Cardiac muscle cell (in vitro differentiated cells and primary cell): ENCODE results near the gene EFNA5. TPM values are rescaled to one million over a fixed set of nuclear protein-coding genes. Genes with fewer than 3 reads are reported as not detected.

Source experiments
- DNase-seq, 2 donors: peaks; one replicate each; pipeline versions ENCODE4 v3.0.0 to v3.0.0-alpha.2; 2010 to 2017; ENCODE audit warnings: low read depth in 1 of 2, low spot score in 1 of 2
- H3K27ac ChIP-seq: fragments of 200-600 bp; sonication (generic); 2 replicates; pipeline ENCODE4 v1.5.1; 2016
- H3K27me3 ChIP-seq: fragments of 200-600 bp; sonication (generic); 2 replicates; pipeline ENCODE4 v1.6.0; 2016; ENCODE audit warnings: control low read depth
- H3K36me3 ChIP-seq: fragments of 200-600 bp; sonication (generic); 2 replicates; pipeline ENCODE4 v1.5.1; 2016; ENCODE audit warnings: control low read depth
- H3K4me1 ChIP-seq: fragments of 200-600 bp; sonication (generic); 2 replicates; pipeline ENCODE4 v1.8.1; 2017; ENCODE audit warnings: low read depth, mild to moderate bottlenecking, mixed run types
- H3K4me3 ChIP-seq: fragments of 200-600 bp; sonication (generic); 2 replicates; pipeline ENCODE4 v1.5.1; 2016; ENCODE audit warnings: mild to moderate bottlenecking
- H3K9me3 ChIP-seq: fragments of 200-600 bp; sonication (generic); 2 replicates; pipeline ENCODE4 v1.5.1; 2017; ENCODE audit warnings: low read depth, mild to moderate bottlenecking, control low read depth
- polyA plus RNA-seq: library from polyadenylated mRNA; unstranded; fragments of >200 nt; fragmentation: Nextera tagmentation; extraction: Ambion mirVana; gene quantifications from 2 replicates; pipeline ENCODE4 v1.2.1, GENCODE V29; 2016
- total RNA-seq: library from RNA; depleted of rRNA; stranded (reverse); fragments of >200 nt; gene quantifications from 2 replicates; pipeline ENCODE4 v1.2.3, GENCODE V29; 2016
- TF ChIP-seq, protein P1 (sequence below): IDR thresholded peaks from 2 replicates; pipeline ENCODE4 v1.5.1; 2012; ENCODE audit warnings: low read depth, mild to moderate bottlenecking, low read length

The EFNA5 gene
- total and polyA plus RNA-seq, 2 experiments from 2014 or later, result 4.5 to 12.0 TPM

DNA sequence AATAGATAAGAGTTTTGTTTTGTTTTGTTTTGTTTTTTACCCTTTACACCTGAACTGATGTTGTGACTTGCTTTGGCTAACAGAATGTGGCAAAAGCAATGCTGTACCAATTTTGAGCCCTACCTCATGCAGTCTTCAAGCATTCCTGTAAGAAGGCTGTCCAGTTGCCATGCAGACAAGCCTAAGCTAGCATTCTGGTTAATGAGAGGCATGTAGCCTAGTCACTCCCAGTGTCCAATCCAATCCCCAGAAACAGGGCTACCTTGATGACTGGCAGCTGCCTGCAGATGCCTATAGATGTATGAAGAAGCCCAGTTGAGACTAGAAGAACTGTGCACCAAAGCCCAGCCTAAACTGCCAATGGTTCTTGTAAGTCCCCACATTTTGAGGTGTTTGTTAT, 9.4 kb upstream of the EFNA5 start:
- TF ChIP-seq, protein P1, sequence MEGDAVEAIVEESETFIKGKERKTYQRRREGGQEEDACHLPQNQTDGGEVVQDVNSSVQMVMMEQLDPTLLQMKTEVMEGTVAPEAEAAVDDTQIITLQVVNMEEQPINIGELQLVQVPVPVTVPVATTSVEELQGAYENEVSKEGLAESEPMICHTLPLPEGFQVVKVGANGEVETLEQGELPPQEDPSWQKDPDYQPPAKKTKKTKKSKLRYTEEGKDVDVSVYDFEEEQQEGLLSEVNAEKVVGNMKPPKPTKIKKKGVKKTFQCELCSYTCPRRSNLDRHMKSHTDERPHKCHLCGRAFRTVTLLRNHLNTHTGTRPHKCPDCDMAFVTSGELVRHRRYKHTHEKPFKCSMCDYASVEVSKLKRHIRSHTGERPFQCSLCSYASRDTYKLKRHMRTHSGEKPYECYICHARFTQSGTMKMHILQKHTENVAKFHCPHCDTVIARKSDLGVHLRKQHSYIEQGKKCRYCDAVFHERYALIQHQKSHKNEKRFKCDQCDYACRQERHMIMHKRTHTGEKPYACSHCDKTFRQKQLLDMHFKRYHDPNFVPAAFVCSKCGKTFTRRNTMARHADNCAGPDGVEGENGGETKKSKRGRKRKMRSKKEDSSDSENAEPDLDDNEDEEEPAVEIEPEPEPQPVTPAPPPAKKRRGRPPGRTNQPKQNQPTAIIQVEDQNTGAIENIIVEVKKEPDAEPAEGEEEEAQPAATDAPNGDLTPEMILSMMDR, result no peak
- Histone ChIP-seq H3K9me3 (no peaks in the 10 kb centered on the region), H3K4me3 (no peak overlapping the region), H3K36me3 (no peaks in the 10 kb centered on the region), H3K27me3 (peaks cover 7% of the 10 kb centered on the region), H3K4me1 (no peaks in the 10 kb centered on the region), H3K27ac (no peak overlapping the region)
- DNase-seq, result no peak

GRCh38 chr5:107676702-107677101, 6.0 kb upstream of the EFNA5 start:
- Histone ChIP-seq H3K27ac (no peak overlapping the region), H3K27me3 (peaks cover 20% of the 10 kb centered on the region), H3K4me3 (no peak overlapping the region), H3K4me1 (no peaks in the 10 kb centered on the region), H3K36me3 (no peaks in the 10 kb centered on the region), H3K9me3 (no peaks in the 10 kb centered on the region)
- TF ChIP-seq, protein P1, result no peak
- DNase-seq, result no peak

DNA sequence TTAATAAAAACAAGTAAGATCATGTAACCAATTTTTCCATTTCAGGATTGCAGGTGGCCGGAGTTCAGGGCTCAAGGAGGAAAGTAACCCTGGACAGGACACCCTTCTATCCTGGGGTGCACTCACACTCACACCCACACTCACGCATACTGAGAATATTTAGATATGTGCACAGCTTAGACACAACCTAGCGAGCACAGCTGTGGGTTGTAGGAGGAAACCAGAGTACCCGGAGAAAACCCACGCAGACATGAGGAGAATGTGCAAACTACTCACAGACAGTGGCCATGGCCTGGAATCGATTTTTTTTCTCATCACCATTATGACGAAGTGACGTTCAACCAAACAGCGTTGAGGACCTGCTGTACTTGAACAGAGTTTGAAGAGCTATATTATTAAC, 4.5 kb upstream of the EFNA5 start:
- TF ChIP-seq, protein P1, result no peak
- Histone ChIP-seq H3K27ac (no peak overlapping the region), H3K4me1 (no peaks in the 10 kb centered on the region), H3K27me3 (peaks cover 20% of the 10 kb centered on the region), H3K9me3 (no peaks in the 10 kb centered on the region), H3K36me3 (no peaks in the 10 kb centered on the region), H3K4me3 (no peak overlapping the region)
- no peak for DNase-seq

- Histone ChIP-seq H3K36me3 (no peaks in the 10 kb centered on the region), H3K9me3 (no peaks in the 10 kb centered on the region), H3K27ac (no peak overlapping the region), H3K4me3 (no peak overlapping the region), H3K4me1 (no peaks in the 10 kb centered on the region), H3K27me3 (peaks cover 20% of the 10 kb centered on the region)
- TF ChIP-seq, protein P1, result no peak
- DNase-seq, result peak in 1 of 2 donors; percentile 35
Measured at GRCh38 chr5:107674655-107675054, 3.9 kb upstream of the EFNA5 start.

DNA sequence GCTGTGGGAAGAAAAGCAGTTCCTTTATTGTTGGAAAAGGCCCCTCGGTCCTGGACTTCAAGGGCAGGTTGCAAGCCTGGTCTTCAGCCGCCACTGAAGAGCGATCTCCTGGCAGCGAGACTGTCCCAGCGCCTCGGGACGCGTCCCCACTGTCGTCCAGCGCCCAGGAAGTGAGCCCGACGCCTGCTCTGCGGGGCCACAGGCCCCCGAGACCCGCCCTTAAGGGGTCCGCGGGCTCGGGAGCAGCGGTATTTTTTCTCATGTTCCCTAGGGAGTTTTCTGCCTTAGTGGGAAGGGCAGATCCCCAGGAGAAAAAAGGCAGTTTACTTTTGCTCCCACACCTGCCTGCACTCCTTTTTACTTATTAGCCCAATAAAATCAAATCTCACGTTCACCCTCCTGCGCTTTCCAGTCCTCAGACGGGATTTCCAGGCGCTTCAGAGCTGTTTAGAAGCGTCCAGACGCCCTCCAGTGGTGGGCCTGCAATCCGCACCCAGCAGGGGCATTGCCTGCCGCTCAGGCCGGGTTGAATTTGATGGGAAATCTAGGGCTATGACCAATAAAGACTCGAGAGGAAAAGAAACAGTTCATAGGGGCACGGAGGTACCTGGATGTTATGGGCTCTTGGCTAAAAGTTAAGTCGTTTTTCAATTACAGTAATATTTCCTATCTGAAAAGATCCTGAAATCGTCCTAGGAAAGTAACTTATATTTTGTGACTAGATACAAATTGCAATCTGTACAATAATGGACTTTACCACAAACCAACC, 2.8 kb upstream of the EFNA5 start:
- TF ChIP-seq, protein P1, result peak; percentile 99
- no peak overlapping the region for H3K27ac ChIP-seq

More for the DNA sequence above, 2.8 kb upstream of the EFNA5 start:
- Histone ChIP-seq H3K36me3 (no peaks in the 10 kb centered on the region), H3K27me3 (peaks cover 27% of the 10 kb centered on the region), H3K4me3 (peak overlapping the region; percentile 73), H3K4me1 (peaks cover 2% of the 10 kb centered on the region), H3K9me3 (no peaks in the 10 kb centered on the region)
- peak; percentile 93 for DNase-seq
